Activated CD4-positive, alpha-beta T cell treated with anti-CD3 and anti-CD28 coated beads, Interleukin-2, amount 10 ng/mL, durations not matched to agents 7 days and 5 days (primary cell): ENCODE results near the gene RRBP1. TPM values are rescaled to one million over a fixed set of nuclear protein-coding genes. Genes with fewer than 3 reads are reported as not detected.

ENCODE experiments used
- CTCF ChIA-PET: fragments of 350-600 bp; sonication (Branson Sonifier 250); formaldehyde crosslinking; loops from one replicate; lab custom pipeline; 2021; ENCODE audit warnings: antibody characterized with exemption; lab: Charles Lee
- POLR2A ChIA-PET: fragments of 350-600 bp; sonication (Branson Sonifier 250); formaldehyde crosslinking; loops from one replicate; lab custom pipeline; 2021; ENCODE audit warnings: antibody characterized with exemption; lab: Charles Lee
- DNase-seq: peaks from one replicate; pipeline ENCODE4 v3.0.0-alpha.2; 2020
- H3K27ac Mint-ChIP-seq: one replicate; pipeline ENCODE4 v1.8.0; 2021; ENCODE audit warnings: mild to moderate bottlenecking, moderate library complexity, mixed read lengths
- H3K27me3 Mint-ChIP-seq: one replicate; pipeline ENCODE4 v1.8.0; 2021; ENCODE audit warnings: mixed read lengths
- H3K36me3 Mint-ChIP-seq: one replicate; pipeline ENCODE4 v1.8.0; 2021; ENCODE audit warnings: low read depth, mixed read lengths
- H3K4me1 Mint-ChIP-seq: one replicate; pipeline ENCODE4 v1.8.0; 2021; ENCODE audit warnings: mixed read lengths
- H3K4me3 Mint-ChIP-seq: one replicate; pipeline ENCODE4 v1.8.0; 2021; ENCODE audit warnings: mild to moderate bottlenecking, moderate library complexity, mixed read lengths
- H3K9me3 Mint-ChIP-seq: one replicate; pipeline ENCODE4 v1.8.0; 2021; ENCODE audit warnings: mixed read lengths
- total RNA-seq, 2 experiments: library from RNA; stranded (reverse); gene quantifications; one replicate each; pipeline ENCODE4 v1.2.3, GENCODE V29; 2021

Gene RRBP1
- total RNA-seq, 2 experiments from 2014 or later: 50.8 to 52.1 TPM

DNA sequence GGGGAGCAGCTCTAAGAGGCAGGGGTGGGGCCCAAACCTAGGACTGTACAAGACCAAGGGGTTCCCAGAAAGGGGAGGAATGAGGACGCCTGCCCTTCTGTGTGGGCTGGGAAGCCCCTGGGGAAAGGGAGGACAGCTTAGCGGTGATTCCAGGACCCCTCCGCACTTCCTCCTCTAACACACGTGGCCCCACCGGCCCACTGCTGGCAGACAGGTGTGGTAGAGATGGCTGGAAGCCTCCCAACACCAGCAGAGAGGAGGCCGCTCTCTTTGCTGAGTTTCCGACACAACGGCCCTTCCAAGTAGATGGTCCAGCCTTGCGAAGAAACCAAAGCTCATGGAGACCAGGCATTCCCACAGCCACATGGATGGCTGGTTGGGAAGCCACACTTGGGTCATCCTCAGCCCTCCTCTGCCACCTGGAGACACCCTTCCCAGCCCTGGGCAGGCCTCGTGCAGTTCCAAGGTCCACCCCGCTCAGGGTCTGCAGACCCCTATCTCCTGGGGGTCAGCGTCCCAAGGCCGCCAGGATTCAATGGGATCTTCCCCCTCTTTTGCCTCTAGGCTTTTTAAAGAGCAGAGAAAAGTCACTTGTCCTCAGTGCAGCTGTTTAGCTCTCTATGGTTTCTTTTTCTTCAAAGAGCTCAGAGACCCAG lies 43.9 kb downstream of the RRBP1 start:
- no peaks in the 10 kb centered on the region for H3K27me3 Mint-ChIP-seq
- no peaks in the 10 kb centered on the region for H3K9me3 Mint-ChIP-seq
- H3K36me3 Mint-ChIP-seq: peaks cover 11% of the 10 kb centered on the region
- H3K4me3 Mint-ChIP-seq: no peak overlapping the region
- CTCF ChIA-PET: interaction anchor here (1.2 kb wide), 2 partner anchors 9 to 61 kb away, joined by 3 read pairs; partner anchors contain the start of gene BANF2
- H3K27ac Mint-ChIP-seq: no peak overlapping the region
- POLR2A ChIA-PET: no interaction called here
- no peak for DNase-seq
- no peaks in the 10 kb centered on the region for H3K4me1 Mint-ChIP-seq

DNA sequence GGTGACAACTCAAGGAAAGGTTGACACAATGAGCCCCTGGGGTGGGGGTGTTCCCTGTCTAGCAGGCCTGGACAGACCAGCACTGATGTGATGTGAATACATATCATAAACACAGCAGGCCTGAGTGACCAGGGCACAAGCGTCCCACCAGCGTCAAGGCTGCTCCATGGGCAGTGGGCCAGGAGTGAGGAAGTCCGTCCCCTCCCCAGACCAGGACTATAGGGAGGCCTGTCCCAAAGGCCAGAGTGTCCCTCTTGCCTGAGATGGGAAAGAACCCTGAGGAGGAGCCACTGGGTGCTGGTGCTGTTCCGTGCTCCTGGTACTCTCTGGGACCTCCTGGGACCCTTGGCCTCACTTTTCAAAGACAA lies 44.6 kb downstream of the RRBP1 start:
- Mint-ChIP-seq H3K4me3 (no peak overlapping the region), H3K36me3 (peaks cover 13% of the 10 kb centered on the region), H3K27me3 (no peaks in the 10 kb centered on the region), H3K4me1 (no peaks in the 10 kb centered on the region), H3K9me3 (no peaks in the 10 kb centered on the region), H3K27ac (no peak overlapping the region)
- POLR2A ChIA-PET: no interaction called here
- CTCF ChIA-PET: interaction anchor here (1.2 kb wide), 2 partner anchors 8 to 62 kb away, joined by 3 read pairs; partner anchors contain the start of gene BANF2
- DNase-seq: no peak

DNA sequence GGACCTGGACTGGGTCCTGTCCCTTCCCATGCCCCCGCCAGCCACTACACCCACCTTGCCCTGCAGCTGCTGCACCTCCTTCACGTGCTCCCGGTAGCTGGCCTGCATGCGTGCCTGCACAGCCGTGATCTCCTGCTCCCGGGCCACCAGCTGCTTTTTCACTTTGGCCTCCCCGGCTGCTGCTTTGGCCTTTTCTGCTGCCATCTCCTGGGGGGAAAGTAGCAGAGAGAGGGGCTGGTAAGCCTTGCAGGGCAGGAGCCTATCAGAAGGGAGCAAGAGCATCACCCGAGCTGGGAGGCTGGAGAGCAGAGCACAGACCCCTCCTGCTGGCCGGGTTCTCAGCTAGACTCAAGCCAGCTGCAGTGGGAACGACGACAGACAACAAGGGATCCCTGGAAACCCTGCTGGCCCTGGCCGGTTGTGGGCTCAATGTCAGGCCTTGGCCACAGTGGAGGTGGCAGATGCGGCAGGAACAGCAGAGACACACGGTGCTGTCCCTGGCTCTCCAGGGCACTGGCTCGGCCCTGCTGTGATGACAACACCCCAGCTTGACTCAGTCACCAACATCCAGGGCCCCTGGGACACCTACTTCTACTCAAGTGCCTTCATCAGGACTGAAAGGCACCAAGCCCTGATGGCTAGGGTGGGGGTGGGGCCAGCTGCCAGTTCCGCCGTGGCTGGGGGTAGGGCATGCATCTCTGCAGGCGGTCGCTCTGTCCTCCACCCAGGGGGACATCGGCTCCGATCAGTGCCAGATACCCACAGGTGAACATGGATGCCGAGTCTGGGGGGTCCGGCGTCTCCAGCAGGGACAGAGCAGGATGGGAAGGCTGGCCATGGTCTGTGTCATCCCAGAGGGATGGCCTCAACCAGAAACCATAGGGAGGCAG lies 45.3 kb downstream of the RRBP1 start:
- Mint-ChIP-seq H3K4me1 (no peaks in the 10 kb centered on the region), H3K27ac (no peak overlapping the region), H3K36me3 (peaks cover 15% of the 10 kb centered on the region), H3K27me3 (no peaks in the 10 kb centered on the region), H3K9me3 (no peaks in the 10 kb centered on the region), H3K4me3 (no peak overlapping the region)
- CTCF ChIA-PET: interaction anchor here (1.1 to 1.2 kb wide), 3 partner anchors 11 to 63 kb away, joined by 3 read pairs; partner anchors contain the start of gene BANF2
- no peak for DNase-seq
- POLR2A ChIA-PET: no interaction called here

DNA sequence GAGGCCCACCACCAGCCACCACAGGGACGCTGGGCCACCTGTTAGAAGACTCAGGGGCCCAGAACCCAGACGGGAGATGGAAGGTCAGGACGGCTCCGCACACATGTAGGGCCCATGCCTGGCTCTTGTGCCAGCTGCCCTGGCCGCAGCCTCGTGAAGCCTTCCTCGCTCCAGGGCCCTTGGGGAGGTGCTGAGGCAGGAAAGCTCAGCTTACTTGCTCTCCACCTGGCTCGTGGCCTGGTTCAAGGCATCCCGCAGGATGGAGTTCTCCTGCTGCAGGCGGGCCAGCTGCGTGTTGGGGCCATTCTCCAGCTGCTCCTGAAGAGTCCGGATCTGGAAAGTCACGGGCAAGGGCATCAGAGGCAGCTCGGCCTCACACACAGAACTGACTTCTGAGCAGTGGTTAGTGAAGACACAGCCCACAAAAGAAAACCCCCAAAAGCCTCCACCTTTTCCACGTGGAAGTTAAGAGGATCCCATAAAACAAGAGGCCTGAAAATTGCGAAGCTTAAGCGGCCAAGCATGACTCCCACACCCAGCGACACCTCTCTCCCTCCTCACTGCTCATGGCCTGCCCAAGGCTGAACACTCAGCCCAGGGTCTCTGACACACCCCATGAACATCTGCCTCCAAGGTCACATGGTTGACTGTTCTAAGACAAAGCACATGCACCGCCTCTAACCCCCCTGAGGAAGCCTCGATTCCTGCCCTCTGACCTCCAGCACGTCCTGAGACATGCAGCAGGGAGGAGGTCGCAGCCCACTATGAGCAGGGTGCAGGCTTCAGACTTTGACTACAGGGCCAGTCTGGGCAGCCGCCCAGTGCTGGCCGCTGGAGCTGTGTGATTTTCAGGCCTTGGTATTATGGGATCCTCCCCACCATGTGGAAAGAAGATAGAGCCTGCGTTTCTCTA lies 46.5 kb downstream of the RRBP1 start:
- POLR2A ChIA-PET: no interaction called here
- H3K4me3 Mint-ChIP-seq: no peak overlapping the region
- H3K27me3 Mint-ChIP-seq: no peaks in the 10 kb centered on the region
- peaks cover 15% of the 10 kb centered on the region for H3K36me3 Mint-ChIP-seq
- H3K4me1 Mint-ChIP-seq: no peaks in the 10 kb centered on the region
- CTCF ChIA-PET: interaction anchor here (1.1 to 1.2 kb wide), 3 partner anchors 9 to 23 kb away, joined by 3 read pairs; no protein-coding TSS in a partner anchor
- H3K27ac Mint-ChIP-seq: no peak overlapping the region
- DNase-seq: no peak
- no peaks in the 10 kb centered on the region for H3K9me3 Mint-ChIP-seq

DNA sequence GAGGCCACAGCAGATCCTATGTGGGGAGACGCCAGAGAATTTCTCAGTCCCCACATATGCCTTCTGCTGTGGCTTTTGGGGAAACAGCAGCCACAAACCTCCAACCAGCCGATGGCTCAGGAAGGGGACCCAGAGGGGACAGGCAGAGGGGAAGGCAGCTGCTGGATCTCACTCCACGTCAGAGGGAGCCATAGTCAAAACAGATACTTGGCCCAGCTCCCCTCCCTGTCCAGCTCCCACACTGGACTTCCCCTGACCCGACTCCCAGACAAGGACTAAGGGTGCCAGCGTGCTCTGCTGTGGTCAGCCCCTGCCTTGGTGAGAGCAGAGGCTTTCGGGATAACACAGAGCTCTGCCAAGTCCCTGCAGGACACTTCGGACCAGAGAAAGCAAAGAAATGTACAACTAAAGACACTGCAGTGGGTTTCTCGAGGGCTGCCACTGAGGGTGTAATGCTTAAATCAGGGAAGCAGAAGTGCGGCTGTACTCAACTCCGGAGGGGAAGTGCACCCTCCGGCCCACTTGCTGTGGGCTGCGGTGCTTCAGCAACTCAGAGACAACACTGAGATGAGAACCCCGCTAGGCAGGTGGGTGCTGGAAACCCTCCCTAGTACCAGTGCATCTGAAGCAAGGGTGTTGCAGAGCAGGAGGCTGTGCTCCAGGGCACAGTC lies 47.2 kb downstream of the RRBP1 start:
- Mint-ChIP-seq H3K4me1 (no peaks in the 10 kb centered on the region), H3K27me3 (no peaks in the 10 kb centered on the region), H3K36me3 (peaks cover 10% of the 10 kb centered on the region), H3K9me3 (no peaks in the 10 kb centered on the region), H3K4me3 (no peak overlapping the region), H3K27ac (no peak overlapping the region)
- ChIA-PET CTCF (interaction anchor here (1.2 kb wide), 1 partner anchor 8 kb away, joined by 3 read pairs; no protein-coding TSS in a partner anchor), POLR2A (no interaction called here)
- no peak for DNase-seq

DNA sequence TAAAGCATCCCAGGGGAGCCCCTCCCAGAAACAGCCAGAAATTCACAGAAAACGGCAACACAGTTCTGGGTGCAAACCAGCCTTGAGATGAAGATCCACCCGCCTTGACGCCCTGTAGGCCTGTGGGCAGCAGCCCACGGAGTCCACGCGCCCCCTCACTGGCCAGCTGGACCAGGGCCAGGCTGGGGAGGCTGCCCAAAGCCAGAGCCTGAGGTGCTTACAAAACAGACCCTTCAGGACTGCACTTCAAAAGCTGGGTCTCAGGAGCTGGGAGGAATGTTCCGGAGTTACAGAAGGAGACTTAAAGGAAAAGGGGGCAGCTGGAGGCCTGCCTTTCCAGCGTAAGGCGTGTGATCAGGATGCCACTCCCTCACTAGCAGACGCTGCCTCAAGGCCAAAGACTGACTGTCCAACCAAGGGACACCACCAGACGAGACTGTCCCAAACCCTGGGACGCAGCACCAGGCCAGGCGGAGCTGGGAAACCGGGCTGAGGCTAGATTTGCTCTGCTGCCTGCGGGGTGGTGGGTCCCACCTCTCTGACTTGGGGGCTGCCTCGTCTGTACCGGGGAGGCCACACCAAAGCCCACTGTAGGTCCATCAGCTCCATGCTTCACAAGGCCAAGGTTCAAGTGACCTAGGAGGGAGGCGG lies 48.1 kb downstream of the RRBP1 start:
- Mint-ChIP-seq H3K4me1 (no peaks in the 10 kb centered on the region), H3K27ac (no peak overlapping the region), H3K27me3 (no peaks in the 10 kb centered on the region), H3K36me3 (peaks cover 10% of the 10 kb centered on the region), H3K4me3 (no peak overlapping the region), H3K9me3 (no peaks in the 10 kb centered on the region)
- ChIA-PET CTCF (interaction anchor here (1.0 kb wide), 1 partner anchor 14 kb away, joined by 5 read pairs; no protein-coding TSS in a partner anchor), POLR2A (no interaction called here)
- DNase-seq: no peak

DNA sequence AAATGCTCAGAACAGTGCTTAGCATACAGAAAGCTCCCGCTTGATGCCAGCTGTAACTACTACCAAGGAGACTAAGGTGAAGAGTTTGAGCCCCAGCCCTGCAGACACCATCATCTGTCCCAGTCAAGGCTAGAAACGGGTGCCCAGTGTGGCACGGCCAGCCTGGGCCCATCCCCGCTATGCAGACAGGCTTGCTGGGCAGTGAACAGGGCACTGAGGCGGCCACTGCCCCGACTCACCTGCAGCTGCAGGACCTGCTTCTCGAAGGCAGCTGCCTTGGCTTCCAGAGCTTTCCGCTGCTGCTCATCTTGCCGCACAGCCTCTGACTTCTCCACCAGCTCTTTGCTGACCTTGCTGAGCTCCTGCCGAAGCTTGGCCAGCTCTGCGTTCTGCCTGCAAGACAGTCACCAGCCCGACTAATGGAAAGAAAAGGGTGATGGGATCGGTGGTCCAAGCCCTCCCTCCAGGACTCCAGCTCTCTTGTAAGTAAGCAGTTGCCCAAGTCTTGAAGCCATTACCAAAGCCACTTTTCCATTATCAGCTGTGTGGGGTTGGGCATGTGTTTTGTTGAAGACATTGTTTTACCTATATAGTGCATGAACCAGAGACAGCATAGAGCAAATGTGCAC lies 48.7 kb downstream of the RRBP1 start:
- Mint-ChIP-seq H3K4me1 (no peaks in the 10 kb centered on the region), H3K27ac (no peak overlapping the region), H3K9me3 (no peaks in the 10 kb centered on the region), H3K4me3 (no peak overlapping the region), H3K36me3 (peaks cover 10% of the 10 kb centered on the region), H3K27me3 (no peaks in the 10 kb centered on the region)
- ChIA-PET CTCF (interaction anchor here (1.0 kb wide), 1 partner anchor 15 kb away, joined by 5 read pairs; no protein-coding TSS in a partner anchor), POLR2A (no interaction called here)
- DNase-seq: no peak

DNA sequence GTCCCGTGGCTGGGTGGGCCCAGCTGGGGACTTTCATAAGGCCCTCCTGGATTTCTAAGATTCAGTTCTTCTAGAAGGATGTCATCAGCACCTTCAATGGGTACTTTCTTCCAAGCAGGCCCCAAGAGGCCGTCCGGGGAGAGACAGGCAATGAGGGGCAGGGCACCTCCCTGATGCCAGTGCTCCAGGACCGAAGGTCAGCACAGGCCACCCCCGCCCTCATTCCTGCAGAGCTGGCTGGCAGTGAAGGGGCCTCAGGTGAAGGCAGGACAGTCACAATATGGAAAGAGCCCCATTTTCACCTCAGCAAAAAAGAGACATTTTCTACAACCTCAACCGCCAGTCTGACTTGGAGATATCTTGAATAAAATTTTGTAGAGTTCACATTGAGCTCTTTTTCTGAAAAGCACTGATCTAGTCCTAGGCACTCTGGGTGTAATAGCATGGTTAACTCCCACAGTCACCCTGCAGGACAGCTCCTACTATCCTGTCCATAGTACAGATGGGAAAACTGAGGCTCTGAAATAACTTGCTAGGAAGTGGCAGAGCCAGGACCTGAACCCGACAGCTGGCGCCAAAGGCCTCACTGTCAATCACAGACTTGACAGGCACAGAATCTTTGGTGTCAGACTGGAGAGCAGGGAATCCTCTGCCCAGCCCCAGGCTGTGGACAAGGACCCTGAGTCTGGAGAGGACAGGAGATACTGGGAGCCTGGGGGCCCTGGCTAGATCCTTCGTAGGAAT lies 50.3 kb downstream of the RRBP1 start:
- ChIA-PET CTCF (interaction anchor here (0.8 kb wide), 1 partner anchor 9 kb away, joined by 3 read pairs; no protein-coding TSS in a partner anchor), POLR2A (no interaction called here)
- Mint-ChIP-seq H3K4me1 (no peaks in the 10 kb centered on the region), H3K27ac (no peak overlapping the region), H3K36me3 (peaks cover 10% of the 10 kb centered on the region), H3K27me3 (no peaks in the 10 kb centered on the region), H3K4me3 (no peak overlapping the region), H3K9me3 (no peaks in the 10 kb centered on the region)
- no peak for DNase-seq

DNA sequence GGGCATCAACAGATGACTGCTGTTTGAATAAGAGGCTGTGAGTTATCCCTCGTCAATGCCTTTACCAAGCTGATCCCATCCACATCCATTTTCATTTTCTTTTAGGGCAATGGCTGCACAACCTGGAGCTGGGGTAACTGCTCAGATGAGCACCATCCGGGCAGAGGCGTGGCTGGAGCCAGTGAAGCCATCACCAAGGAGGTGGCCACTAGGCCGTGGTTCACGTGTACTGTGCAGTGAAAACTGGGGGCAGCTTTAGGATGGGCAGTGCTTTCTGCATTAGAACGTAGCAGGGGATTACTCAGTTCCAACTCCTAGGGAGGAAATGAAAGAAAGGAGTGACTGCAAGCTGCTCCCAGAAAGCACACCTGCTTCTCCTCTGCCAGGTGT lies 51.2 kb downstream of the RRBP1 start:
- H3K4me3 Mint-ChIP-seq: no peak overlapping the region
- ChIA-PET CTCF (interaction anchor here (0.5 to 1.5 kb wide), 3 partner anchors 12 to 174 kb away, joined by 3 to 5 read pairs (median 4); partner anchors contain the start of gene RRBP1), POLR2A (no interaction called here)
- DNase-seq: no peak
- H3K4me1 Mint-ChIP-seq: no peaks in the 10 kb centered on the region
- H3K27me3 Mint-ChIP-seq: no peaks in the 10 kb centered on the region
- H3K36me3 Mint-ChIP-seq: peaks cover 10% of the 10 kb centered on the region
- no peak overlapping the region for H3K27ac Mint-ChIP-seq
- H3K9me3 Mint-ChIP-seq: no peaks in the 10 kb centered on the region

DNA sequence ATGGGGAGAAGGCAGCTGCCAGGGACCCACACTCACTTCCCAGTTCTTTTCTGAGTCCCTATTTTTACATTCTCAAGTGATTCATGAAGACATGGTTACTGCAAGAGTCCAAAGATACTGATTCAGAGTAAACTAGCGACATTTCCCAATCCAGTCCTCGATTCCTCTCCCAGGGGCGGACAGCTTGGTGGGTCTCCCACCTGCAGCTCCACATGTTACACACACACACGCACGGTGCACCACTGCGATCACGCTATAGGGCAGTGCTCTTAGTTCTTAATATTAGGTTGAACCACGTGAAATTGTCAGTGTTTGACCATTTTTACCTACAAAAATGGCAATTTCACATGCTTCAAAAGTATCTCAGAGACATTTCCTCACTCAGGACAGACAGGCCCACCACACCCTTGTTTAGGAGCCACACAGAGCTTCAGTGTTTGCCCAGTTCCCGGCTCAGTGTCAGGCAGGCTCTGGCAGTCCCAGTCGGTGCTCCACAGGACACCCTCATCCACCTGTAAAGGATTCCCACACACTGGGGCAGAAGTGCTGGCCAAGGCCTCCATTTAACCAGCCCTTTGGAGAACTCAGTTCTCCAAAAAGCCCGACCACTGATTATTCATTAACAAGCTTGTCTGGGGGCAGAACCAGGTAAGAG lies 51.8 kb downstream of the RRBP1 start:
- Mint-ChIP-seq H3K36me3 (peaks cover 10% of the 10 kb centered on the region), H3K27me3 (no peaks in the 10 kb centered on the region), H3K4me3 (no peak overlapping the region), H3K4me1 (no peaks in the 10 kb centered on the region), H3K27ac (peak overlapping the region; percentile 44), H3K9me3 (no peaks in the 10 kb centered on the region)
- no peak for DNase-seq
- ChIA-PET CTCF (interaction anchor here (1.1 to 1.5 kb wide), 2 partner anchors 11 to 52 kb away, joined by 4 to 5 read pairs; partner anchors contain the start of gene RRBP1), POLR2A (no interaction called here)
